HCT116 (cell line): Measurements from ENCODE around the gene CDH13. TPM values are rescaled to one million over a fixed set of nuclear protein-coding genes. Genes with fewer than 3 reads are reported as not detected.

Source experiments
- ATAC-seq: fragments of 200-7000 bp; cut with Tn5 transposase; 2 replicates; pipeline ENCODE4 v1.9.1; 2020; ENCODE audit warnings: mild to moderate bottlenecking, moderate library complexity
- BruUV-seq: library from RNA; stranded (reverse); fragments of 400-500 nt; replicated peaks from 2 replicates; lab custom pipeline; 2021; lab: Mats Ljungman, UMichigan
- CTCF ChIA-PET: fragments of 300-600 bp; sonication (Branson Sonifier 250); formaldehyde crosslinking; loops from one replicate; lab custom pipeline; 2021; ENCODE audit warnings: antibody characterized with exemption; lab: Charles Lee
- POLR2A ChIA-PET: fragments of 300-600, 350-600 bp; sonication (Branson Sonifier 250); formaldehyde crosslinking; loops from one replicate; lab custom pipeline; 2021; ENCODE audit warnings: antibody characterized with exemption; lab: Charles Lee
- RAD21 ChIA-PET, 2 experiments: fragments of 300-600 bp; sonication (Branson Sonifier 250); formaldehyde crosslinking; loops; one replicate each; lab custom pipeline; 2023; ENCODE audit warnings: low total read pairs in 2 of 2; ENCODE audit not compliant: uncharacterized antibody in 2 of 2, unreplicated experiment in 2 of 2, low non-redundant PET in 1 of 2; lab: Charles Lee
- DNase-seq: peaks from one replicate; pipeline ENCODE4 v3.0.0-alpha.2; 2010; ENCODE audit warnings: low read depth, low spot score
- H2AFZ ChIP-seq: fragments of 200-600 bp; shearing (Covaris generic), sonication (generic); 2 replicates; pipeline ENCODE4 v1.6.1; 2017; ENCODE audit warnings: low read depth, mixed run types, mixed read lengths, antibody characterized with exemption, low read length; ENCODE audit not compliant: poor library complexity, severe bottlenecking
- H3K27ac ChIP-seq: 2 replicates; pipeline ENCODE4 v1.5.1; 2012; ENCODE audit warnings: low read depth, low read length
- H3K27me3 ChIP-seq: fragments of 200-600 bp; sonication (generic); 2 replicates; pipeline ENCODE4 v1.6.1; 2016; ENCODE audit warnings: mixed run types, low read length, mixed read lengths; ENCODE audit not compliant: insufficient read depth
- H3K36me3 ChIP-seq, 2 experiments: fragments of 200-500 bp in 1 of 2; fragments of 200-600 bp in 1 of 2; sonication (Bioruptor generic) in 1 of 2; sonication (generic) in 1 of 2; 2 replicates each; pipeline versions ENCODE4 v1.5.1 to v1.6.1; 2014 to 2016; ENCODE audit warnings: low read length in 2 of 2, inconsistent platforms in 1 of 2, mixed read lengths in 1 of 2, mixed run types in 1 of 2; ENCODE audit not compliant: insufficient read depth in 2 of 2, control insufficient read depth in 1 of 2
- H3K4me1 ChIP-seq, 2 experiments: fragments of 200-600 bp in 1 of 2; sonication (generic) in 1 of 2; 2 replicates each; pipeline versions ENCODE4 v1.5.1 to v1.6.1; 2012 to 2017; ENCODE audit warnings: low read length in 2 of 2, inconsistent platforms in 1 of 2, mild to moderate bottlenecking in 1 of 2, mixed read lengths in 1 of 2, mixed run types in 1 of 2, moderate library complexity in 1 of 2; ENCODE audit not compliant: insufficient read depth in 2 of 2, control insufficient read depth in 1 of 2
- H3K4me2 ChIP-seq: fragments of 200-600 bp; sonication (generic); 2 replicates; pipeline ENCODE4 v1.6.1; 2017; ENCODE audit warnings: mixed run types, low read length, mixed read lengths
- H3K4me3 ChIP-seq, 2 experiments: fragments of 200-600 bp in 1 of 2; sonication (generic) in 1 of 2; replicated peaks in 1 of 2; 2 replicates each; pipeline ENCODE4 v1.5.1; 2011 to 2016; ENCODE audit warnings: low read length in 2 of 2, control low read depth in 1 of 2, low read depth in 1 of 2, mild to moderate bottlenecking in 1 of 2, mixed read lengths in 1 of 2, mixed run types in 1 of 2
- H3K79me2 ChIP-seq: fragments of 200-600 bp; sonication (generic); 2 replicates; pipeline ENCODE4 v1.6.1; 2017; ENCODE audit warnings: mild to moderate bottlenecking, mixed run types, low read length, moderate library complexity, mixed read lengths; ENCODE audit not compliant: insufficient read depth
- H3K9ac ChIP-seq: fragments of 200-600 bp; sonication (generic); 2 replicates; pipeline ENCODE4 v1.6.1; 2016; ENCODE audit warnings: low read length, mixed read lengths
- H3K9me2 ChIP-seq: fragments of 200-600 bp; sonication (generic), shearing (Covaris generic); 2 replicates; pipeline ENCODE4 v1.6.1; 2017; ENCODE audit warnings: mixed run types, mild to moderate bottlenecking, moderate library complexity; ENCODE audit not compliant: insufficient read depth
- H3K9me3 ChIP-seq, 2 experiments: fragments of 200-500 bp in 1 of 2; fragments of 200-600 bp in 1 of 2; sonication (Bioruptor generic) in 1 of 2; sonication (generic) in 1 of 2; 2 replicates each; pipeline ENCODE4 v1.6.1; 2014 to 2017; ENCODE audit warnings: low read length in 2 of 2, mixed read lengths in 2 of 2, inconsistent platforms in 1 of 2, low read depth in 1 of 2, mild to moderate bottlenecking in 1 of 2, mixed run types in 1 of 2, moderate library complexity in 1 of 2; ENCODE audit not compliant: control insufficient read depth in 1 of 2, insufficient read depth in 1 of 2
- H4K20me1 ChIP-seq: fragments of 200-600 bp; sonication (generic), shearing (Covaris generic); 2 replicates; pipeline ENCODE4 v1.6.1; 2017; ENCODE audit warnings: mixed run types, mild to moderate bottlenecking, moderate library complexity; ENCODE audit not compliant: insufficient read depth
- CBX3 ChIP-seq: IDR thresholded peaks from 2 replicates; pipeline ENCODE4 v1.6.1; 2012; ENCODE audit warnings: low read depth
- EGR1 ChIP-seq: IDR thresholded peaks from 2 replicates; pipeline ENCODE4 v1.6.1; 2012; ENCODE audit warnings: low read depth
- ELF1 ChIP-seq: IDR thresholded peaks from 2 replicates; pipeline ENCODE4 v1.6.1; 2012; ENCODE audit warnings: low read depth, borderline replicate concordance
- EZH2phosphoT487 ChIP-seq: fragments of 200-600 bp; IDR thresholded peaks from 2 replicates; pipeline ENCODE4 v1.6.1; 2018; ENCODE audit warnings: antibody characterized with exemption, borderline replicate concordance
- POLR2A ChIP-seq: IDR thresholded peaks from 2 replicates; pipeline ENCODE4 v1.7.0; 2011; ENCODE audit warnings: borderline replicate concordance; ENCODE audit not compliant: insufficient read depth, insufficient read length; ENCODE audit errors: extremely low read depth
- POLR2AphosphoS5 ChIP-seq: IDR thresholded peaks from 2 replicates; pipeline ENCODE4 v1.6.1; 2011; ENCODE audit warnings: mild to moderate bottlenecking, low read depth, low read length, moderate library complexity
- RAD21 ChIP-seq: IDR thresholded peaks from 2 replicates; pipeline ENCODE4 v1.6.1; 2012; ENCODE audit warnings: low read depth, mild to moderate bottlenecking
- SP1 ChIP-seq: IDR thresholded peaks from 2 replicates; pipeline ENCODE4 v1.6.1; 2012; ENCODE audit warnings: low read depth
- SRF ChIP-seq: IDR thresholded peaks from 2 replicates; pipeline ENCODE4 v1.6.1; 2012; ENCODE audit warnings: low read depth
- YY1 ChIP-seq: IDR thresholded peaks from 2 replicates; pipeline ENCODE4 v1.6.1; 2011; ENCODE audit warnings: low read length, low read depth, moderate library complexity, mild to moderate bottlenecking; ENCODE audit not compliant: insufficient replicate concordance; ENCODE audit errors: extremely low read depth
- ZBTB33 ChIP-seq: IDR thresholded peaks from 2 replicates; pipeline ENCODE4 v1.6.1; 2011; ENCODE audit warnings: mild to moderate bottlenecking, low read length, moderate library complexity; ENCODE audit not compliant: insufficient replicate concordance; ENCODE audit errors: extremely low read depth
- intact Hi-C: fragments of 100-400 bp; cut with micrococcal nuclease; formaldehyde crosslinking; loops from 2 replicates; pipeline ENCODE4 v1.10.0; 2022
- total RNA-seq: library from RNA; stranded (reverse); gene quantifications from one replicate; pipeline ENCODE4 v1.2.1, GENCODE V29; 2021; ENCODE audit not compliant: unreplicated experiment
- TF ChIP-seq, protein P1 (sequence below): IDR thresholded peaks from 2 replicates; pipeline ENCODE4 v1.6.1; 2012

CDH13 gene
- total RNA-seq, 1 experiment from 2014 or later = not detected

- H3K27ac ChIP-seq = no peak overlapping the region
- H3K4me2 ChIP-seq = no peak overlapping the region
- ATAC-seq (no peak), DNase-seq (no peak)
- H3K4me1 ChIP-seq = no peaks in the 10 kb centered on the region
- TF ChIP-seq POLR2AphosphoS5 = no peak
- TF ChIP-seq EZH2phosphoT487 = no peak
- no peak for TF ChIP-seq ZBTB33
- TF ChIP-seq EGR1 = no peak
- TF ChIP-seq POLR2A = no peak
- H3K79me2 ChIP-seq = no peaks in the 10 kb centered on the region
- H2AFZ ChIP-seq = no peak overlapping the region
- peaks cover 0 to 10% of the 10 kb centered on the region in 2 experiments; a peak in 1 of 4 replicates for H3K9me3 ChIP-seq
- ChIA-PET CTCF (no interaction called here), POLR2A (no interaction called here), RAD21 (no interaction called here)
- H3K27me3 ChIP-seq = no peaks in the 10 kb centered on the region
- H3K9ac ChIP-seq = no peak overlapping the region
- no peaks in the 10 kb centered on the region for H3K9me2 ChIP-seq
- no peak overlapping the region for H3K4me3 ChIP-seq
- BruUV-seq = no TSS peak
- intact Hi-C loops = no loop called here
- no peaks in the 10 kb centered on the region for H4K20me1 ChIP-seq
- no peaks in the 10 kb centered on the region for H3K36me3 ChIP-seq
Observed at GRCh38 chr16:83270061-83270460, 643.3 kb downstream of the CDH13 start.

DNA sequence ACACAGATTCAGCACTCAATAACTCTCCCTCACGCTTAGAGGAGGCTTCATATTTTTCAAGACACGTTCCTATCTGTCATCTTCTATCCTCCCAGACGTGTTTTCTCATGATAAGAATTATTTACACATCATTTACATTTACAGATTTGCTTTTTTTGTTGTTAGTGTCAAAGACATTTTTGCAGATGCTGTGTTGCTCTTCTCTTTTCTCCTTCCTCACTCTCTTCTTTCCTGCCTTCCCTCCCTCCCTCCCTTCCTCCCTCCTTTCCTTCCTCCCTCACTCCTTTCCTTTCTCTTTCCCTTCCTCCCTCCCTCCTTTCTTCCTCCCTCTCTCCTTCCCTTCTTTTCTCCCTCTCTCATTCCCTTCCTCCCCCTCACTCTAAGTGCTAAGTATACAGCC lies 643.9 kb downstream of the CDH13 start:
- Histone ChIP-seq H3K4me1 (no peaks in the 10 kb centered on the region), H3K27ac (no peak overlapping the region), H3K9me3 (peaks cover 0 to 10% of the 10 kb centered on the region in 2 experiments; a peak in 1 of 4 replicates), H3K79me2 (no peaks in the 10 kb centered on the region), H3K9ac (no peak overlapping the region), H3K36me3 (no peaks in the 10 kb centered on the region), H3K4me3 (no peak overlapping the region), H4K20me1 (no peaks in the 10 kb centered on the region), H2AFZ (no peak overlapping the region), H3K4me2 (no peak overlapping the region), H3K27me3 (no peaks in the 10 kb centered on the region), H3K9me2 (no peaks in the 10 kb centered on the region)
- POLR2A ChIA-PET = no interaction called here
- no peak for TF ChIP-seq EZH2phosphoT487
- no peak for TF ChIP-seq SRF
- no peak for TF ChIP-seq ZBTB33
- TF ChIP-seq SP1 = no peak
- no peak for TF ChIP-seq CBX3
- no peak for TF ChIP-seq EGR1
- no peak for TF ChIP-seq ELF1
- TF ChIP-seq, protein P1, sequence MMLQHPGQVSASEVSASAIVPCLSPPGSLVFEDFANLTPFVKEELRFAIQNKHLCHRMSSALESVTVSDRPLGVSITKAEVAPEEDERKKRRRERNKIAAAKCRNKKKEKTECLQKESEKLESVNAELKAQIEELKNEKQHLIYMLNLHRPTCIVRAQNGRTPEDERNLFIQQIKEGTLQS = no peak
- no peak for TF ChIP-seq RAD21
- TF ChIP-seq POLR2A = no peak
- no peak for TF ChIP-seq YY1
- BruUV-seq = no TSS peak
- CTCF ChIA-PET = no interaction called here
- DNase-seq = no peak
- intact Hi-C loops = no loop called here
- ATAC-seq = no peak
- RAD21 ChIA-PET = no interaction called here
